HEK293 (cell line): ENCODE measurements around the gene C14orf93.

Experiments
- CTCF ChIA-PET: fragments of 350-600 bp; formaldehyde crosslinking; extraction: SDS; loops from one replicate; lab custom pipeline; 2021; ENCODE audit warnings: antibody characterized with exemption; lab: Yijun Ruan, JAX
- POLR2A ChIA-PET: fragments of 300-600 bp; formaldehyde crosslinking; extraction: SDS; loops from one replicate; lab custom pipeline; 2020; ENCODE audit warnings: antibody characterized with exemption, inconsistent platforms; lab: Yijun Ruan, JAX
- H3K27ac ChIP-seq: fragments of 200-500 bp; sonication (Bioruptor generic); 2 replicates; pipeline ENCODE4 v1.5.1; 2014; ENCODE audit warnings: low read depth, low read length, control low read depth, inconsistent platforms; ENCODE audit errors: extremely low read depth
- H3K36me3 ChIP-seq, 2 experiments: fragments of 200-500 bp in 1 of 2; sonication (Bioruptor generic) in 1 of 2; 1 replicate in 1 of 2; 2 replicates in 1 of 2; pipeline ENCODE4 v1.5.1; 2014 to 2017; ENCODE audit warnings: inconsistent platforms in 2 of 2, low read length in 2 of 2; ENCODE audit not compliant: control insufficient read depth in 2 of 2, insufficient read depth in 1 of 2
- H3K4me1 ChIP-seq: fragments of 200-500 bp; sonication (Bioruptor generic); 2 replicates; pipeline ENCODE4 v1.5.1; 2014; ENCODE audit warnings: mild to moderate bottlenecking, low read length, inconsistent platforms; ENCODE audit not compliant: control insufficient read depth, insufficient read depth
- H3K4me3 ChIP-seq: 2 replicates; pipeline ENCODE4 v1.5.1; 2011; ENCODE audit warnings: low read depth, mild to moderate bottlenecking, control low read depth, low read length, moderate library complexity
- H3K9me3 ChIP-seq: fragments of 200-500 bp; sonication (Bioruptor generic); 2 replicates; pipeline ENCODE4 v1.5.1; 2014; ENCODE audit warnings: low read depth, low read length, inconsistent platforms; ENCODE audit not compliant: control insufficient read depth, insufficient read depth
- HOXD13 ChIP-seq: sonication (generic); formaldehyde crosslinking; IDR thresholded peaks from 2 replicates; pipeline ENCODE4 v1.8.0; 2022; ENCODE audit warnings: missing genetic modification reagents, borderline replicate concordance
- OSR2 ChIP-seq: fragments of 450-650 bp; formaldehyde crosslinking; IDR thresholded peaks from 2 replicates; pipeline ENCODE4 v1.5.1; 2016; ENCODE audit warnings: missing biosample characterization, missing genetic modification characterization
- SCRT1 ChIP-seq: fragments of 450-650 bp; formaldehyde crosslinking; IDR thresholded peaks from 2 replicates; pipeline ENCODE4 v1.5.1; 2016; ENCODE audit warnings: missing biosample characterization, missing genetic modification characterization, borderline replicate concordance
- YY1 ChIP-seq: fragments of 450-650 bp; formaldehyde crosslinking; IDR thresholded peaks from 2 replicates; pipeline ENCODE4 v1.5.1; 2018; ENCODE audit warnings: missing biosample characterization, missing genetic modification characterization
- ZBTB8A ChIP-seq: fragments of 450-650 bp; formaldehyde crosslinking; IDR thresholded peaks from 2 replicates; pipeline ENCODE4 v1.5.1; 2016; ENCODE audit warnings: missing biosample characterization, missing genetic modification characterization
- ZFP3 ChIP-seq: fragments of 450-650 bp; formaldehyde crosslinking; IDR thresholded peaks from 2 replicates; pipeline ENCODE4 v1.5.1; 2016; ENCODE audit warnings: low read depth, missing biosample characterization, missing genetic modification characterization
- ZNF19 ChIP-seq: fragments of 450-650 bp; formaldehyde crosslinking; IDR thresholded peaks from 2 replicates; pipeline ENCODE4; 2016; ENCODE audit warnings: missing biosample characterization, missing genetic modification characterization, low read depth
- ZNF366 ChIP-seq: fragments of 450-650 bp; formaldehyde crosslinking; conservative IDR thresholded peaks from 2 replicates; pipeline ENCODE4 v1.5.1; 2016; ENCODE audit warnings: missing biosample characterization, missing genetic modification characterization
- ZNF423 ChIP-seq: fragments of 450-650 bp; formaldehyde crosslinking; IDR thresholded peaks from 2 replicates; pipeline ENCODE4 v1.5.1; 2016; ENCODE audit warnings: missing biosample characterization, missing genetic modification characterization
- ZNF426 ChIP-seq: fragments of 450-650 bp; formaldehyde crosslinking; IDR thresholded peaks from 2 replicates; pipeline ENCODE4 v1.5.1; 2017; ENCODE audit warnings: missing biosample characterization, missing genetic modification characterization, mild to moderate bottlenecking, inconsistent platforms, moderate library complexity
- ZNF433 ChIP-seq: fragments of 450-650 bp; formaldehyde crosslinking; IDR thresholded peaks from 2 replicates; pipeline ENCODE4 v1.5.1; 2016; ENCODE audit warnings: missing biosample characterization, missing genetic modification characterization, low read depth
- ZNF473 ChIP-seq: fragments of 450-650 bp; formaldehyde crosslinking; IDR thresholded peaks from 2 replicates; pipeline ENCODE4 v1.5.1; 2017; ENCODE audit warnings: missing biosample characterization, missing genetic modification characterization
- ZNF513 ChIP-seq: fragments of 450-650 bp; IDR thresholded peaks from 2 replicates; pipeline ENCODE4 v1.5.1; 2018; ENCODE audit warnings: missing biosample characterization, missing genetic modification characterization
- ZNF560 ChIP-seq: fragments of 450-650 bp; formaldehyde crosslinking; IDR thresholded peaks from 2 replicates; pipeline ENCODE4 v1.5.1; 2017; ENCODE audit warnings: missing biosample characterization, missing genetic modification characterization, borderline replicate concordance
- ZNF561 ChIP-seq: fragments of 450-650 bp; IDR thresholded peaks from 2 replicates; pipeline ENCODE4 v1.5.1; 2018; ENCODE audit warnings: missing biosample characterization, missing genetic modification characterization, borderline replicate concordance
- ZSCAN23 ChIP-seq: fragments of 450-650 bp; formaldehyde crosslinking; IDR thresholded peaks from 2 replicates; pipeline ENCODE4 v1.5.1; 2016; ENCODE audit warnings: missing biosample characterization, missing genetic modification characterization
- TF ChIP-seq, protein P1 (sequence below): fragments of 450-650 bp; formaldehyde crosslinking; IDR thresholded peaks from 2 replicates; pipeline ENCODE4 v1.5.1; 2016; ENCODE audit warnings: missing biosample characterization, missing genetic modification characterization
- TF ChIP-seq, protein P2 (sequence below): fragments of 450-650 bp; formaldehyde crosslinking; IDR thresholded peaks from 2 replicates; pipeline ENCODE4 v1.5.1; 2016; ENCODE audit warnings: missing biosample characterization, missing genetic modification characterization
- TF ChIP-seq, protein P3 (sequence below): fragments of 450-650 bp; formaldehyde crosslinking; IDR thresholded peaks from 2 replicates; pipeline ENCODE4 v1.5.1; 2016; ENCODE audit warnings: missing biosample characterization, missing genetic modification characterization, borderline replicate concordance
- TF ChIP-seq, protein P4 (sequence below): fragments of 450-650 bp; formaldehyde crosslinking; IDR thresholded peaks from 2 replicates; pipeline ENCODE4 v1.5.1; 2017; ENCODE audit warnings: missing biosample characterization, missing genetic modification characterization

C14orf93 gene

DNA sequence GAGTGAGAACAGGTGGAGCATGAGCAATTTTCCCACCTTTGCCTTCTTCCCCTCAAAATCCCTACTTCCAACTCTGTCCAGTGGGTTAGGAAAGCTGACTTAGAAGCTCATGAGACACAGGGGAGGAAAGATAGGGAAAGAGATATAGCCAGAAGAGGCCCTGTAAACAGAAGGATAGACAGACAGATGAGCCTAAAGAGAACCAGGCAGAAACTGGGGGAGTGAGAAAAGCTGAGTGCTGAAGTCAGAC, 32.6 kb downstream of the C14orf93 start:
- H3K4me1 ChIP-seq: peaks cover 29% of the 10 kb centered on the region
- H3K9me3 ChIP-seq: no peaks in the 10 kb centered on the region
- POLR2A ChIA-PET: interaction anchor here (0.6 to 2.9 kb wide), 17 partner anchors 8 to 211 kb away, joined by 3 to 26 read pairs (median 7); partner anchors contain the start of genes ACIN1, C14orf119, CDH24 and HAUS4
- peaks cover 0 to 38% of the 10 kb centered on the region in 2 experiments; a peak in 2 of 3 replicates for H3K36me3 ChIP-seq
- TF ChIP-seq ZFP3 (tag by site-specific recombination) (no peak), ZNF366 (peak; percentile 94; the same call in 1 of the 2 replicates)
- peak overlapping the region; percentile 51; the same call in 1 of the 2 replicates for H3K27ac ChIP-seq
- CTCF ChIA-PET: interaction anchor here (0.7 to 7.9 kb wide), 11 partner anchors 8 to 118 kb away, joined by 3 to 227 read pairs (median 6); partner anchors contain the start of genes ACIN1, AJUBA, C14orf119 and CDH24
- no peak overlapping the region for H3K4me3 ChIP-seq

GRCh38 chr14:22976620-22977433, 33.1 kb downstream of the C14orf93 start:
- Histone ChIP-seq H3K4me3 (0 out of 2 replicates have a peak overlapping the region, but pooled peaks have one; percentile 5), H3K36me3 (peaks cover 0 to 43% of the 10 kb centered on the region in 2 experiments; a peak in 2 of 3 replicates), H3K4me1 (peaks cover 29% of the 10 kb centered on the region), H3K27ac (peak overlapping the region; percentile 51; the same call in 1 of the 2 replicates), H3K9me3 (no peaks in the 10 kb centered on the region)
- CTCF ChIA-PET: interaction anchor here (0.7 to 7.9 kb wide), 15 partner anchors 9 to 144 kb away, joined by 3 to 227 read pairs (median 4); partner anchors contain the start of genes ACIN1, AJUBA, C14orf119 and CDH24
- POLR2A ChIA-PET: interaction anchor here (0.6 to 2.9 kb wide), 18 partner anchors 7 to 118 kb away, joined by 3 to 26 read pairs (median 6); partner anchors contain the start of genes ACIN1, C14orf119, CDH24 and HAUS4
- no peak for TF ChIP-seq YY1
- TF ChIP-seq ZNF513 (tag by site-specific recombination): no peak
- TF ChIP-seq, protein P1, sequence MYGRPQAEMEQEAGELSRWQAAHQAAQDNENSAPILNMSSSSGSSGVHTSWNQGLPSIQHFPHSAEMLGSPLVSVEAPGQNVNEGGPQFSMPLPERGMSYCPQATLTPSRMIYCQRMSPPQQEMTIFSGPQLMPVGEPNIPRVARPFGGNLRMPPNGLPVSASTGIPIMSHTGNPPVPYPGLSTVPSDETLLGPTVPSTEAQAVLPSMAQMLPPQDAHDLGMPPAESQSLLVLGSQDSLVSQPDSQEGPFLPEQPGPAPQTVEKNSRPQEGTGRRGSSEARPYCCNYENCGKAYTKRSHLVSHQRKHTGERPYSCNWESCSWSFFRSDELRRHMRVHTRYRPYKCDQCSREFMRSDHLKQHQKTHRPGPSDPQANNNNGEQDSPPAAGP (tag by site-specific recombination): no peak
- TF ChIP-seq, protein P2, sequence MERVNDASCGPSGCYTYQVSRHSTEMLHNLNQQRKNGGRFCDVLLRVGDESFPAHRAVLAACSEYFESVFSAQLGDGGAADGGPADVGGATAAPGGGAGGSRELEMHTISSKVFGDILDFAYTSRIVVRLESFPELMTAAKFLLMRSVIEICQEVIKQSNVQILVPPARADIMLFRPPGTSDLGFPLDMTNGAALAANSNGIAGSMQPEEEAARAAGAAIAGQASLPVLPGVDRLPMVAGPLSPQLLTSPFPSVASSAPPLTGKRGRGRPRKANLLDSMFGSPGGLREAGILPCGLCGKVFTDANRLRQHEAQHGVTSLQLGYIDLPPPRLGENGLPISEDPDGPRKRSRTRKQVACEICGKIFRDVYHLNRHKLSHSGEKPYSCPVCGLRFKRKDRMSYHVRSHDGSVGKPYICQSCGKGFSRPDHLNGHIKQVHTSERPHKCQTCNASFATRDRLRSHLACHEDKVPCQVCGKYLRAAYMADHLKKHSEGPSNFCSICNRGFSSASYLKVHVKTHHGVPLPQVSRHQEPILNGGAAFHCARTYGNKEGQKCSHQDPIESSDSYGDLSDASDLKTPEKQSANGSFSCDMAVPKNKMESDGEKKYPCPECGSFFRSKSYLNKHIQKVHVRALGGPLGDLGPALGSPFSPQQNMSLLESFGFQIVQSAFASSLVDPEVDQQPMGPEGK (tag by site-specific recombination): peak; percentile 78
- no peak for TF ChIP-seq SCRT1
- TF ChIP-seq, protein P3, sequence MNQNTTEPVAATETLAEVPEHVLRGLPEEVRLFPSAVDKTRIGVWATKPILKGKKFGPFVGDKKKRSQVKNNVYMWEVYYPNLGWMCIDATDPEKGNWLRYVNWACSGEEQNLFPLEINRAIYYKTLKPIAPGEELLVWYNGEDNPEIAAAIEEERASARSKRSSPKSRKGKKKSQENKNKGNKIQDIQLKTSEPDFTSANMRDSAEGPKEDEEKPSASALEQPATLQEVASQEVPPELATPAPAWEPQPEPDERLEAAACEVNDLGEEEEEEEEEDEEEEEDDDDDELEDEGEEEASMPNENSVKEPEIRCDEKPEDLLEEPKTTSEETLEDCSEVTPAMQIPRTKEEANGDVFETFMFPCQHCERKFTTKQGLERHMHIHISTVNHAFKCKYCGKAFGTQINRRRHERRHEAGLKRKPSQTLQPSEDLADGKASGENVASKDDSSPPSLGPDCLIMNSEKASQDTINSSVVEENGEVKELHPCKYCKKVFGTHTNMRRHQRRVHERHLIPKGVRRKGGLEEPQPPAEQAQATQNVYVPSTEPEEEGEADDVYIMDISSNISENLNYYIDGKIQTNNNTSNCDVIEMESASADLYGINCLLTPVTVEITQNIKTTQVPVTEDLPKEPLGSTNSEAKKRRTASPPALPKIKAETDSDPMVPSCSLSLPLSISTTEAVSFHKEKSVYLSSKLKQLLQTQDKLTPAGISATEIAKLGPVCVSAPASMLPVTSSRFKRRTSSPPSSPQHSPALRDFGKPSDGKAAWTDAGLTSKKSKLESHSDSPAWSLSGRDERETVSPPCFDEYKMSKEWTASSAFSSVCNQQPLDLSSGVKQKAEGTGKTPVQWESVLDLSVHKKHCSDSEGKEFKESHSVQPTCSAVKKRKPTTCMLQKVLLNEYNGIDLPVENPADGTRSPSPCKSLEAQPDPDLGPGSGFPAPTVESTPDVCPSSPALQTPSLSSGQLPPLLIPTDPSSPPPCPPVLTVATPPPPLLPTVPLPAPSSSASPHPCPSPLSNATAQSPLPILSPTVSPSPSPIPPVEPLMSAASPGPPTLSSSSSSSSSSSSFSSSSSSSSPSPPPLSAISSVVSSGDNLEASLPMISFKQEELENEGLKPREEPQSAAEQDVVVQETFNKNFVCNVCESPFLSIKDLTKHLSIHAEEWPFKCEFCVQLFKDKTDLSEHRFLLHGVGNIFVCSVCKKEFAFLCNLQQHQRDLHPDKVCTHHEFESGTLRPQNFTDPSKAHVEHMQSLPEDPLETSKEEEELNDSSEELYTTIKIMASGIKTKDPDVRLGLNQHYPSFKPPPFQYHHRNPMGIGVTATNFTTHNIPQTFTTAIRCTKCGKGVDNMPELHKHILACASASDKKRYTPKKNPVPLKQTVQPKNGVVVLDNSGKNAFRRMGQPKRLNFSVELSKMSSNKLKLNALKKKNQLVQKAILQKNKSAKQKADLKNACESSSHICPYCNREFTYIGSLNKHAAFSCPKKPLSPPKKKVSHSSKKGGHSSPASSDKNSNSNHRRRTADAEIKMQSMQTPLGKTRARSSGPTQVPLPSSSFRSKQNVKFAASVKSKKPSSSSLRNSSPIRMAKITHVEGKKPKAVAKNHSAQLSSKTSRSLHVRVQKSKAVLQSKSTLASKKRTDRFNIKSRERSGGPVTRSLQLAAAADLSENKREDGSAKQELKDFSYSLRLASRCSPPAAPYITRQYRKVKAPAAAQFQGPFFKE (tag by site-specific recombination): no peak
- no peak for TF ChIP-seq ZNF560 (tag by site-specific recombination)
- no peak for TF ChIP-seq ZNF433 (tag by site-specific recombination)
- 0 out of 2 replicates have a peak, but pooled peaks have one; percentile 18 for TF ChIP-seq ZNF561 (tag by site-specific recombination)
- TF ChIP-seq ZNF423 (tag by site-specific recombination): no peak
- no peak for TF ChIP-seq ZBTB8A
- TF ChIP-seq, protein P4, sequence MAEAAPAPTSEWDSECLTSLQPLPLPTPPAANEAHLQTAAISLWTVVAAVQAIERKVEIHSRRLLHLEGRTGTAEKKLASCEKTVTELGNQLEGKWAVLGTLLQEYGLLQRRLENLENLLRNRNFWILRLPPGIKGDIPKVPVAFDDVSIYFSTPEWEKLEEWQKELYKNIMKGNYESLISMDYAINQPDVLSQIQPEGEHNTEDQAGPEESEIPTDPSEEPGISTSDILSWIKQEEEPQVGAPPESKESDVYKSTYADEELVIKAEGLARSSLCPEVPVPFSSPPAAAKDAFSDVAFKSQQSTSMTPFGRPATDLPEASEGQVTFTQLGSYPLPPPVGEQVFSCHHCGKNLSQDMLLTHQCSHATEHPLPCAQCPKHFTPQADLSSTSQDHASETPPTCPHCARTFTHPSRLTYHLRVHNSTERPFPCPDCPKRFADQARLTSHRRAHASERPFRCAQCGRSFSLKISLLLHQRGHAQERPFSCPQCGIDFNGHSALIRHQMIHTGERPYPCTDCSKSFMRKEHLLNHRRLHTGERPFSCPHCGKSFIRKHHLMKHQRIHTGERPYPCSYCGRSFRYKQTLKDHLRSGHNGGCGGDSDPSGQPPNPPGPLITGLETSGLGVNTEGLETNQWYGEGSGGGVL: peak; percentile 72
- TF ChIP-seq ZNF19 (tag by site-specific recombination): no peak
- no peak for TF ChIP-seq ZSCAN23
- TF ChIP-seq HOXD13 (CRISPR knock-in tag): no peak; the same call in 1 of the 2 replicates
- no peak for TF ChIP-seq ZNF426 (tag by site-specific recombination)
- no peak for TF ChIP-seq ZNF473 (tag by site-specific recombination)
- TF ChIP-seq OSR2 (tag by site-specific recombination): peak; percentile 79
